Endothelial cell of umbilical vein (primary cell): ENCODE results near the gene SLC9A2. TPM values are rescaled to one million over a fixed set of nuclear protein-coding genes. Genes with fewer than 3 reads are reported as not detected.

ENCODE experiments used
- BruUV-seq: library from RNA; stranded (reverse); fragments of 400-500 nt; replicated peaks from 2 replicates; lab custom pipeline; 2021; lab: Mats Ljungman, UMichigan
- CTCF ChIA-PET: fragments of 300-600, 350-600 bp; sonication (Branson Sonifier 250); formaldehyde crosslinking; loops from one replicate; lab custom pipeline; 2021; ENCODE audit warnings: antibody characterized with exemption, inconsistent platforms; lab: Charles Lee
- POLR2A ChIA-PET: fragments of 300-600, 350-600 bp; sonication (Branson Sonifier 250); formaldehyde crosslinking; loops from one replicate; lab custom pipeline; 2021; ENCODE audit warnings: antibody characterized with exemption, inconsistent platforms; lab: Charles Lee
- DNase-seq: peaks from one replicate; pipeline ENCODE4 v3.0.0-alpha.2; 2011; ENCODE audit warnings: low read depth, low spot score
- FAIRE-seq: peaks from 2 replicates; lab custom pipeline; 2011; peaks lifted over from hg19 to GRCh38; lab: Jason Lieb, UNC
- H2AFZ ChIP-seq: 2 replicates; pipeline ENCODE4 v1.6.0; 2012; ENCODE audit warnings: low read depth, low read length, control low read depth, inconsistent platforms
- H3K27ac ChIP-seq: 2 replicates; pipeline ENCODE4 v1.5.1; 2011; ENCODE audit warnings: low read depth, mild to moderate bottlenecking, control low read depth, low read length, moderate library complexity; ENCODE audit not compliant: insufficient read depth
- H3K27me3 ChIP-seq, 2 experiments: 2 replicates each; pipeline versions ENCODE4 v1.6.0 to v1.6.1; 2011; ENCODE audit warnings: low read length in 2 of 2, mixed read lengths in 1 of 2; ENCODE audit not compliant: control insufficient read depth in 2 of 2, insufficient read depth in 2 of 2
- H3K36me3 ChIP-seq, 2 experiments: 2 replicates in 1 of 2; 3 replicates in 1 of 2; pipeline ENCODE4 v1.5.1; 2011; ENCODE audit warnings: low read length in 2 of 2, mild to moderate bottlenecking in 1 of 2, moderate library complexity in 1 of 2; ENCODE audit not compliant: control insufficient read depth in 2 of 2, insufficient read depth in 2 of 2; ENCODE audit errors: extremely low read depth in 1 of 2
- H3K4me1 ChIP-seq: 3 replicates; pipeline ENCODE4 v1.5.1; 2011; ENCODE audit warnings: mild to moderate bottlenecking, low read length; ENCODE audit not compliant: control insufficient read depth, insufficient read depth; ENCODE audit errors: extremely low read depth
- H3K4me2 ChIP-seq: 2 replicates; pipeline ENCODE4 v1.6.1; 2011; ENCODE audit warnings: low read length, control low read depth, mixed read lengths; ENCODE audit not compliant: insufficient read depth
- H3K4me3 ChIP-seq, 3 experiments: fragments of 200-600 bp in 1 of 3; sonication (generic), shearing (Covaris generic) in 1 of 3; replicated peaks in 1 of 3; 2 replicates each; pipeline ENCODE4 v1.5.1; 2011 to 2016; ENCODE audit warnings: control low read depth in 3 of 3, low read length in 3 of 3, mild to moderate bottlenecking in 2 of 3, inconsistent platforms in 1 of 3, low read depth in 1 of 3, moderate library complexity in 1 of 3; ENCODE audit not compliant: insufficient read depth in 1 of 3
- H3K79me2 ChIP-seq: 2 replicates; pipeline ENCODE4 v1.6.0; 2012; ENCODE audit warnings: low read length, inconsistent platforms; ENCODE audit not compliant: control insufficient read depth, insufficient read depth
- H3K9ac ChIP-seq: replicated peaks from 2 replicates; pipeline ENCODE3; 2011; ENCODE audit warnings: low read length, control low read depth; ENCODE audit not compliant: insufficient read depth; ENCODE audit errors: extremely low read depth
- H3K9me1 ChIP-seq: replicated peaks from 3 replicates; pipeline ENCODE4 v1.6.0; 2011; ENCODE audit warnings: mild to moderate bottlenecking, low read length; ENCODE audit not compliant: control insufficient read depth, insufficient read depth; ENCODE audit errors: extremely low read depth
- H3K9me3 ChIP-seq: replicated peaks from 2 replicates; pipeline ENCODE4 v1.5.1; 2012; ENCODE audit warnings: low read length, inconsistent platforms; ENCODE audit not compliant: control insufficient read depth, insufficient read depth
- H4K20me1 ChIP-seq: replicated peaks from 2 replicates; pipeline ENCODE3; 2011; ENCODE audit warnings: mild to moderate bottlenecking, low read length; ENCODE audit not compliant: control insufficient read depth, insufficient read depth; ENCODE audit errors: extremely low read depth
- EZH2 ChIP-seq: IDR thresholded peaks from 2 replicates; pipeline ENCODE4 v1.6.1; 2012; ENCODE audit warnings: borderline replicate concordance, low read depth, mild to moderate bottlenecking, moderate library complexity, low read length, inconsistent platforms; ENCODE audit not compliant: severe bottlenecking
- FOS ChIP-seq: IDR thresholded peaks from 2 replicates; pipeline ENCODE4 v1.6.1; 2011; ENCODE audit warnings: mild to moderate bottlenecking, low read length, moderate library complexity, borderline replicate concordance; ENCODE audit not compliant: insufficient read depth
- JUN ChIP-seq: IDR thresholded peaks from 2 replicates; pipeline ENCODE4 v1.6.1; 2011; ENCODE audit warnings: borderline replicate concordance, low read depth; ENCODE audit not compliant: insufficient read length, insufficient read depth
- MYC ChIP-seq: IDR thresholded peaks from one replicate; pipeline ENCODE4 v1.6.1; 2011; ENCODE audit warnings: mild to moderate bottlenecking, low read depth, low read length
- POLR2A ChIP-seq: IDR thresholded peaks from 2 replicates; pipeline ENCODE4 v1.6.1; 2012; ENCODE audit warnings: low read depth, mild to moderate bottlenecking, control low read depth, low read length
- POLR2AphosphoS5 ChIP-seq: IDR thresholded peaks from 2 replicates; pipeline ENCODE4 v1.6.1; 2012; ENCODE audit warnings: low read depth, mild to moderate bottlenecking, control low read depth, low read length, moderate library complexity; ENCODE audit not compliant: insufficient read depth
- dilution Hi-C: fragments of 300-500 bp; cut with MboI; formaldehyde crosslinking; loops from one replicate; pipeline ENCODE4 v1.15.0; 2019; ENCODE audit warnings: low sequenced_read_pairs; ENCODE audit not compliant: extremely low pct_ligation_motif_present
- intact Hi-C: fragments of 100-400 bp; cut with micrococcal nuclease; formaldehyde crosslinking; loops from one replicate; pipeline ENCODE4 v1.10.0; 2022
- polyA plus RNA-seq, 4 experiments: library from polyadenylated mRNA; depleted of rRNA in 3 of 4; stranded (reverse) in 3 of 4; unstranded in 1 of 4; fragments of >200 nt; gene quantifications; 2 replicates each; pipeline versions ENCODE4 v1.2.1 to v1.2.3, GENCODE V29; 2011 to 2012; ENCODE audit warnings: missing spikeins in 1 of 4
- total RNA-seq: library from RNA; stranded (reverse); gene quantifications from 2 replicates; pipeline ENCODE4 v1.2.3, GENCODE V29; 2021
- TF ChIP-seq, protein P1 (sequence below): IDR thresholded peaks from 2 replicates; pipeline ENCODE4 v1.6.1; 2011; ENCODE audit not compliant: insufficient read depth, insufficient read length
- TF ChIP-seq, protein P2 (sequence below), 2 donors: IDR thresholded peaks; 1 replicate in 1 of 2; 2 replicates in 1 of 2; pipeline ENCODE4 v1.5.1; 2011; ENCODE audit warnings: low read length in 2 of 2, mild to moderate bottlenecking in 2 of 2, moderate library complexity in 2 of 2, control low read depth in 1 of 2, inconsistent platforms in 1 of 2, low read depth in 1 of 2; ENCODE audit not compliant: insufficient read depth in 1 of 2; ENCODE audit errors: extremely low read depth in 1 of 2

Gene SLC9A2
- total and polyA plus RNA-seq, 2 donors (not counting 3 experiments of a cell fraction or from before 2014, with no cell fraction given): 0.03 TPM; not detected in 1

DNA sequence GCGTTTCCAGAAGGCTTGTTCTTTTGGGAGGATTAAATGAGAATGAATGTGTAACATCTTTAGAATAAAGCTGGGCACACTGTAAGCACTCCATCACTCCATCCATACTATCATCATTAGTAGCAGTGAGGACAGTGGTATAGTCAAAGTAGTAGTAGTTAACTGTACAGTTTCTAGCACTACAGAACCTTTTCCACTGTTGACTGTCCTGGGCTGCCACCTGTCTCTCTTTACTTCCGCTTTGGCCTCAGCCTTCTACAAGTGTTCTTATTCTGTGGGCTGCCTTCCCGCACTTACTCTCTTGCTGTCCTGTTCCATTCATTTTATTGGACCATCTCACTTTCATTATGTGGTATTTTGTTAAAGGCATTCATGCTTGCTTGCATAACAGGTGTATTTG lies 3.3 kb downstream of the SLC9A2 start:
- no peak overlapping the region for H3K4me2 ChIP-seq
- no peaks in the 10 kb centered on the region for H3K79me2 ChIP-seq
- peaks cover 2% of the 10 kb centered on the region for H3K4me1 ChIP-seq
- H2AFZ ChIP-seq: no peak overlapping the region
- H3K9ac ChIP-seq: no peak overlapping the region
- DNase-seq (no peak), FAIRE-seq (no peak)
- H3K4me3 ChIP-seq: no peak overlapping the region
- no peaks in the 10 kb centered on the region for H3K9me3 ChIP-seq
- H4K20me1 ChIP-seq: no peaks in the 10 kb centered on the region
- H3K9me1 ChIP-seq: no peaks in the 10 kb centered on the region
- no peak overlapping the region for H3K27ac ChIP-seq
- ChIA-PET POLR2A (no interaction called here), CTCF (no interaction called here)
- TF ChIP-seq FOS (no peak), EZH2 (no peak), JUN (no peak), POLR2A (no peak)
- dilution Hi-C loops (no loop called here), intact Hi-C loops (no loop called here)
- H3K27me3 ChIP-seq: peaks cover 40% of the 10 kb centered on the region in 2 experiments
- H3K36me3 ChIP-seq: no peaks in the 10 kb centered on the region
- no TSS peak for BruUV-seq

DNA sequence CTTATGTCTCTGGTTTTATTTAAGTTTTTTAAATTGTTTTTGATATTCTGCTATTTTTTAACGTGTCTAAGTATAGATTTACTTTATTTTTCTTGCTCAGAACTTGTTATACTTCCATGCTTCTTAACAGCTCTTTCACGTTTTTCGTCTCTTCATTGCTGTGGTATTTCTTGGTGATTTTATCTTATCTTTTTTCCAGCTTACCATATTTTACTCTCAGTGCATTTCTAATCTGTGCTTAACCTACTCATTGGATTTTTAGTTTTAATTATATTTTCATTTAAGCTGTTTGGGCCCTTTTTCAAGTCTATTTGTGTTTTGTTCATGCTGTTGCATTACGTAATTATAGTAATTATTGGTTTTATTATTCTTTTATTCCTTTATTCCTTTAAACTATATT lies 11.1 kb downstream of the SLC9A2 start:
- POLR2A ChIA-PET: no interaction called here
- Histone ChIP-seq H3K4me3 (no peak overlapping the region), H3K4me1 (no peaks in the 10 kb centered on the region), H3K9me1 (no peaks in the 10 kb centered on the region), H3K4me2 (no peak overlapping the region), H3K9me3 (no peaks in the 10 kb centered on the region), H3K36me3 (no peaks in the 10 kb centered on the region), H3K79me2 (no peaks in the 10 kb centered on the region), H4K20me1 (no peaks in the 10 kb centered on the region), H3K9ac (no peak overlapping the region), H3K27ac (no peak overlapping the region), H3K27me3 (peaks cover 0 to 12% of the 10 kb centered on the region in 2 experiments), H2AFZ (no peak overlapping the region)
- TF ChIP-seq FOS (no peak), POLR2A (no peak), POLR2AphosphoS5 (no peak), MYC (no peak), EZH2 (no peak)
- TF ChIP-seq, protein P1, sequence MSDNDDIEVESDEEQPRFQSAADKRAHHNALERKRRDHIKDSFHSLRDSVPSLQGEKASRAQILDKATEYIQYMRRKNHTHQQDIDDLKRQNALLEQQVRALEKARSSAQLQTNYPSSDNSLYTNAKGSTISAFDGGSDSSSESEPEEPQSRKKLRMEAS: no peak
- TF ChIP-seq, protein P2, sequence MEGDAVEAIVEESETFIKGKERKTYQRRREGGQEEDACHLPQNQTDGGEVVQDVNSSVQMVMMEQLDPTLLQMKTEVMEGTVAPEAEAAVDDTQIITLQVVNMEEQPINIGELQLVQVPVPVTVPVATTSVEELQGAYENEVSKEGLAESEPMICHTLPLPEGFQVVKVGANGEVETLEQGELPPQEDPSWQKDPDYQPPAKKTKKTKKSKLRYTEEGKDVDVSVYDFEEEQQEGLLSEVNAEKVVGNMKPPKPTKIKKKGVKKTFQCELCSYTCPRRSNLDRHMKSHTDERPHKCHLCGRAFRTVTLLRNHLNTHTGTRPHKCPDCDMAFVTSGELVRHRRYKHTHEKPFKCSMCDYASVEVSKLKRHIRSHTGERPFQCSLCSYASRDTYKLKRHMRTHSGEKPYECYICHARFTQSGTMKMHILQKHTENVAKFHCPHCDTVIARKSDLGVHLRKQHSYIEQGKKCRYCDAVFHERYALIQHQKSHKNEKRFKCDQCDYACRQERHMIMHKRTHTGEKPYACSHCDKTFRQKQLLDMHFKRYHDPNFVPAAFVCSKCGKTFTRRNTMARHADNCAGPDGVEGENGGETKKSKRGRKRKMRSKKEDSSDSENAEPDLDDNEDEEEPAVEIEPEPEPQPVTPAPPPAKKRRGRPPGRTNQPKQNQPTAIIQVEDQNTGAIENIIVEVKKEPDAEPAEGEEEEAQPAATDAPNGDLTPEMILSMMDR (IDR thresholded peaks at IDR 0.05; ENCODE audit: extremely low read depth in 1 of 2, insufficient read depth in 1 of 2, low read depth in 1 of 2, low read length in 2 of 2): no peak
- CTCF ChIA-PET: interaction anchor here (1.3 kb wide), 1 partner anchor 14 kb away, joined by 5 read pairs; no protein-coding TSS in a partner anchor
- intact Hi-C loops: no loop called here
- DNase-seq (no peak), FAIRE-seq (no peak)
- BruUV-seq: no TSS peak
- dilution Hi-C loops: no loop called here
